Stimulated activated CD8-positive, alpha-beta memory T cell treated with anti-CD3 and anti-CD28 coated beads, Interleukin-15, amount 100 ng/mL, for 24 hours (primary cell): ENCODE results near the gene F2R.

ENCODE experiments used
- DNase-seq: peaks from one replicate; pipeline ENCODE4 v3.0.0-alpha.2; 2020; ENCODE audit warnings: low read depth

The F2R gene

DNA sequence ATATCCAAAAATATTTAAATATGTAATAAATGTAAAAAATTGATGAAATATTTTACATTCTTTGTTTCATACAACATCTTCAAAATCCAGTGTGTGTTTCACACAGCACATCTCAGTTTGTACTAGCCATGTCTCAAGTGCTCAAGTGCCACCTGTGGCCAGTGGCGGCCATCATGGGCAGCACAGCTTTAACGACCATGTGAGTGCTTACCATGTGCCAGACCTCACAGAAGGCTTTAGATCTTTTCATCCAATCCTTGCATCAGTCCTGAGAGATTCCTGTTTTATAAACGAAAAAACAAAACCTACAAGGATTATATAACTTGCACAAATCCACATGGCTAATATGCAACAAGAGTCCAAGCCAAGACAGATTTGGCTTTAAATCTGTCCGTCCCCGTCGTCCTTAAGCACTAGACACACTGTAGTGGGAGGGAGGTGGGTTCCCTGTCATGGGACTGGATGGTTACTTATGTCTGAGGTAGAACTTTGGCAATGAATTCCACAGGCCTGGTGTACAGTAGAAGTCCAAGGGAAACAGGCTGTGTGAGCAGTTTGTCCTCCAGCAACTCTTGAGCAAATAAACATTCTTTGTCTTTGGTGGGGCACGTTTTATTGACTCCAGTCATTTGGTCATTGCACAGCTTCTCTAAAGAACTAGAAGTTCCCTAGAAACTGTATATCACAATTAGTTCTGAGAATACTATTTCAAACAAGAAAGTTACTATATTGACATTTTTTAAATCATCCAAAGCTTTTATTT lies 25.0 kb upstream of the F2R start:
- no peak for DNase-seq

GRCh38 chr5:76691467-76692273 lies 24.3 kb upstream of the F2R start:
- DNase-seq, result no peak

DNA sequence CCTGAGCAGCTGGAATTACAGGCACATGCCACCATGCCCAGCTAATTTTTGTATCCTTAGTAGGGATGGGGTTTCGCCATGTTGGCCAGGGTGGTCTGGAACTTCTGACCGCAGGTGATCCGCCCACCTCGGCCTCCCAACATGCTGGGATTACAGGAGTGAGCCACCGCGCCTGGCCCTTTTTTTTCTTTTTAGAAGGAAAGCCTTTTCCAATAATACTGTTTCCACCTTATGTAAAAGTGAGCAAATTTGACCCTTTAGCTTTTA lies 23.7 kb upstream of the F2R start:
- no peak for DNase-seq

- DNase-seq, result no peak
These were observed 23.3 kb upstream of the F2R start for GRCh38 chr5:76692651-76693050.

DNA sequence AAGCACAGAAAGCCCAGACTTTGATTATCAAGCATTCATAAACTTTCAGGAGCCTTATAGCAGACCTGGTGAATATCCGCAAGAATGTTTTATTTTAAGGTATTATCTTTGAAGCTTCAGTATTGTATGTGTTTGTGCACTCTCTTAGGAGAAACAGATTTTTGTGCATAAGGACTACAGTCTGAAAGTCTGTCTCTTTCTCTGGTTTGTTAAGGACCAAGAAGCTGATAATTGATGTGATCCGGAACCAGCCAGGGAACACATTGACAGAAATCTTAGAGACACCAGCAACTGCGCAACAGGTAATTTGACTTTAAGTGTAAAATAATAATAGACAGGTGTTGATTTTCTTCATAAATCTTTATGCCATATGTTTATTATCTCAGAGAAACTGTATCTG lies 22.8 kb upstream of the F2R start:
- DNase-seq, result no peak

DNA sequence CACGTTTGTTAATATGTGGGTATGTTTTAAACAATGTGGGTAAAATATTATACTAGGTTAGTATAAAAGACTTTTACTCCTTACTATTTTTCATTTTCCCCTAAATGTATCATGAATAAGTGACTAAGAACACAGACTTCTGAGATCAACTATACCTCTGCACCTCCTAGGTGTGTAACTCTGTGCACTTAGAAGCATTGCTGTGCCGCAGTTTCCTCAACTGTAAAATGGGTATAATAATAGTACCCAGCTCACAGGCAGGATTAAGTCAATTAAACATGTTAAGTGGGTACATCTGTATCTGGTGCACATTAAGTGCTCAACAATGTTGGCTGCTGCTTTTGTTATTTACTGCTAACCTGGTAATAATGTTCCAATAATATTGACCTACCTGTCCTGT lies 21.6 kb upstream of the F2R start:
- no peak for DNase-seq

DNA sequence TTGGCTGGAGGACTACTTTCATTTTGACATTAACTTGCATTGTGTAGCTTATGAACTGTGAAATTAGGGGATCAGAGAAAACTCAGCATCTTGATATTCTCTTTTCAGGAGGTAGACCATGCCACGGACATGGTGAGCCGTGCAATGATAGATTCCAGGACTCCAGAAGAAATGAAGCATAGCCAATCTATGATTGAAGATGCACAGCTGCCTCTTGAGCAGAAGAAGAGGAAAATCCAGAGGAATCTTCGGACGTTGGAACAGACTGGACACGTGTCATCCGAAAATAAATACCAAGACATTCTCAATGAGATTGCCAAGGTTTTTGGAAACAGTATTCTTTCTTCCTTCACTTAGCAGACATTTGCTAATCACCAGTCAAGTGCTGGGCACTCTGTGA lies 20.6 kb upstream of the F2R start:
- DNase-seq, result no peak

- no peak for DNase-seq
These were observed 19.7 kb upstream of the F2R start for GRCh38 chr5:76696251-76696650.

- no peak for DNase-seq
These were observed 18.3 kb upstream of the F2R start for GRCh38 chr5:76697670-76698069.

DNA sequence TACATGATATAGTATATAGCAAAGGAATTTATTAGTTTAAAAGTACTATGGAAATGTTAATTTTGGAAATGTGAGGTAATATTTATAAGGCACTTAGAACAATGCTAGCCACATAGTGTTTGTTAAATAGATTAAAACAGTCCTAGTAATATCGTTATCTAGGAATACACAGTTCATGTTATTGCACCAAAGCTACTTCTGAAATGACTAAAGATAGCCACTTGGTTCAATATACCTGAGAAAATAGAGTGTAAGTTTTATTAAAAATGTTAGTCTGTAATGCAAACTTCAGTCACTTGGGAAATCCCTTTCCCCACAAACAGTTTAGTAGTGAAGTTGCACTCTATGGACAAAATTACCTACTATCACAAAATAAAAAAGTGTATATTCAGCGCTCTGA lies 15.4 kb upstream of the F2R start:
- no peak for DNase-seq

DNA sequence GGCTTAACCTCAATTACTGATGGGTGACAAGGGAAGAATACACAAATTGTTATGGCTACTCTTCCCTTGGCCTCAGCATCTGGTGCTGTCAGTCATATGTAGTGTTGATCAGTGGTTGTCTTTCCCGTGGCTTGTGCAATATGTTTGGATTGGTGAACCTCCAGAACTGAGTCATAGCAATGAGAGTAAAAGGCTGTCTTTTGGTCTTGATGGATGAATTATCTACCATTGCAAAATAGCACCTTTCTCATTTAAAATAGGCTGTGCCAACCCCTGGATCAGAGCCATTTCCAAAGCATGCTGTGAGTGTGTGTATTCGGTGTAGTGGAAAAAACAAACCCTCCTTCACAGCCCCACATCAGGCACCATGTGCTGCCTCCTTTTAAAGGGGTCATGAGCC lies 14.6 kb upstream of the F2R start:
- DNase-seq, result no peak

- no peak for DNase-seq
These were observed 12.2 kb upstream of the F2R start for GRCh38 chr5:76703707-76704106.

DNA sequence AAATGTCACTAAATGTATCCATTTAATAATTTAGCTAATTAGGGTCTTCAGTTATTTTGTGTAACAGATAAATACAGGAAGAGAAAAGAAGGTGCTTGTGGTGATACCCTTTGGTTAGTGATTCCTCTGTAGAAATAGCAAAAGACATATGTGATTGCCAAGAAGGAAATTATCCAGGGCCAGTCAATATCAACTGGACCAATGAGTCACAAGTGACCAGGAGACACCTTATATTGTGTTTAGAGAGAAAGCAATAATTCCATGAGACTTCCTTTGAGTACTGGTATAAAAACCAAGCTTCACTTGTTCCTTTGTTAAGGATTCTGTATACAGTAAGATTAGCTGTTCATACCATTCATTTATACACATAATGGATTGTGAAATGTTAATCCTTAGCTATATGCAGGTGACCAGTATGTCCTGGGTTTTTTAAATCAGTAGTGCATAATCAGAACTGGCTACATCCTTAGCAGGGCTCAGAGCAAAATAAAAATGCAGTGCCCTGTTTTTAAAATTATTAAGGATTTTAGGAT lies 11.7 kb upstream of the F2R start:
- no peak for DNase-seq

GRCh38 chr5:76705574-76705973 lies 10.4 kb upstream of the F2R start:
- DNase-seq, result no peak

DNA sequence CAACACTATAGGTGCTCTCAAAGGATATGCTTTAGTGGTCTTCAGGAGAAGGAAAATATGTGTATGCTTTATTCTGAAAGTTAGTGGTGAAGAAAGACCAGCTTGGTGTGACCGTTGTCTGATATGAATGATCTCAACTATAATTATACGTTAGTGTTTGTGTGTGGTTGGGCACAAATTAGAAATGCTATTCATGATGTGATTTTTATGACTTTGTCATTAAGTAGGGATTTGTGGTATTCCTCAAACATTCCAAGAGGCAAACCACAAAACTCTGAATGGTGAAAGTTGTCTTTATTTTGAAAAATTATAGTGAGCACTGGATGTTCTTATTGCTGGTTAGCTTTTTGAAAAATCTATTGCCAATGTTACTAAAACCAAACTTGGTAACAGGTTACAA lies 6.2 kb upstream of the F2R start:
- no peak for DNase-seq

DNA sequence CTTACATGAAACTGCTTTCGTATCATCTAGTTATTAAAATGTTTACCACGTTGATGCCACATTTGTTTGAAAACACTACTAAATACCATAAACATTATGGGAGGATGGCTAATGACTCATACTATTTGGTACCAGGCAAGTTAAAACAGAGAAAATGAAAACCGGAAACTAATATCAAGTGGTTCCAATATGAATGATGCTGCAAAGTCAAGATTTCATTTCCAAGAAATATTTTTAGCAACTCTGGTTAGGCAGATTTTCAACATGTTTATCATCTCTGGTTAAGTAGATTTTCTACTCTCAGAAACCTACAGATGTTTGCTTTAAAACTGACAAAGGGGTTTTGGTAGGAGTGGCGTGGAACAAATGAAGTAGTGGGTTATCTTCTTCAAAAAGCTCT lies 4.9 kb upstream of the F2R start:
- DNase-seq, result no peak

- no peak for DNase-seq
These were observed 1.0 kb upstream of the F2R start for GRCh38 chr5:76714751-76715485.

DNA sequence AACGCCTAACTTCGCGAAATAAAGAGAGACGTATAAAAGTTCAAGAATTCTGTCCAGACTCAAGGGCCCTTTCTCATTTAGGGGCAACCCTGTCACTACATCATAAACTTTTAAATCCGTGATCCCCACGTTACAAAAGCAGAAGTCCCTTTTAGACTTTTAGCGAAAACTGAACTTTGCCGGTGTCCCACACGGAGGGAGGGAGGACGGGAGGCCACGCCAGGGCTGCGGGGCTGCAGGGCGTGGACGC lies 515 bp upstream of the F2R start:
- no peak for DNase-seq

- DNase-seq, result no peak
These were observed 681 bp downstream of the F2R start for GRCh38 chr5:76716456-76717157.

- no peak for DNase-seq
These were observed 1.5 kb downstream of the F2R start for GRCh38 chr5:76717222-76718083.

GRCh38 chr5:76718381-76718832 lies 2.5 kb downstream of the F2R start:
- DNase-seq, result no peak

GRCh38 chr5:76718880-76719279 lies 3.0 kb downstream of the F2R start:
- no peak for DNase-seq
